SK-N-SH treated with all-trans-retinoic acid at 6 μM for 48 hours (cell line): ENCODE results near the gene GPRIN2.

Source experiments
- ARNTL ChIP-seq: fragments of 450-650 bp; formaldehyde crosslinking; IDR thresholded peaks from 2 replicates; pipeline ENCODE4 v1.5.0; 2020; ENCODE audit warnings: low read depth, mild to moderate bottlenecking, moderate library complexity, borderline replicate concordance
- ESRRG ChIP-seq: fragments of 250-450 bp; sonication (Bioruptor Pico); IDR thresholded peaks from 2 replicates; pipeline ENCODE4 v1.6.1; 2021; ENCODE audit warnings: mild to moderate bottlenecking
- GLIS3 ChIP-seq: fragments of 250-450 bp; sonication (Bioruptor Pico); IDR thresholded peaks from 2 replicates; pipeline ENCODE4 v1.5.0; 2020; ENCODE audit warnings: mild to moderate bottlenecking, moderate library complexity
- PATZ1 ChIP-seq: fragments of 250-450 bp; sonication (Bioruptor Pico); IDR thresholded peaks from 2 replicates; pipeline ENCODE4 v1.8.0; 2020; ENCODE audit warnings: mild to moderate bottlenecking, moderate library complexity, borderline replicate concordance
- PPARA ChIP-seq: fragments of 250-450 bp; sonication (Bioruptor Pico); IDR thresholded peaks from 2 replicates; pipeline ENCODE4 v1.5.0; 2020; ENCODE audit warnings: mild to moderate bottlenecking, borderline replicate concordance
- SNAI2 ChIP-seq: fragments of 250-450 bp; sonication (Bioruptor Pico); IDR thresholded peaks from 2 replicates; pipeline ENCODE4 v1.5.0; 2020; ENCODE audit warnings: mild to moderate bottlenecking, moderate library complexity
- TOX ChIP-seq: fragments of 250-450 bp; sonication (Bioruptor Pico); IDR thresholded peaks from 2 replicates; pipeline ENCODE4 v1.8.0; 2021; ENCODE audit warnings: mild to moderate bottlenecking, moderate library complexity, borderline replicate concordance
- TSHZ2 ChIP-seq: fragments of 250-450 bp; sonication (Bioruptor Pico); IDR thresholded peaks from 2 replicates; pipeline ENCODE4 v1.5.0; 2020; ENCODE audit warnings: mild to moderate bottlenecking, moderate library complexity
- ZFP3 ChIP-seq: fragments of 250-450 bp; sonication (Bioruptor Pico); IDR thresholded peaks from 2 replicates; pipeline ENCODE4 v1.5.0; 2020; ENCODE audit warnings: mild to moderate bottlenecking, moderate library complexity
- ZFP30 ChIP-seq: fragments of 450-650 bp; formaldehyde crosslinking; IDR thresholded peaks from 2 replicates; pipeline ENCODE4 v1.5.0; 2022; ENCODE audit warnings: mild to moderate bottlenecking, moderate library complexity
- ZNF8 ChIP-seq: fragments of 450-650 bp; formaldehyde crosslinking; IDR thresholded peaks from 2 replicates; pipeline ENCODE4 v1.5.0; 2020; ENCODE audit warnings: mild to moderate bottlenecking, moderate library complexity

GRCh38 chr10:46525824-46526681 lies 30.4 kb downstream of the GPRIN2 start:
- TF ChIP-seq PPARA (no peak), TSHZ2 (CRISPR knock-in tag) (no peak), ARNTL (CRISPR knock-in tag) (no peak), GLIS3 (CRISPR knock-in tag) (no peak), ZFP3 (CRISPR knock-in tag) (no peak), ZFP30 (CRISPR knock-in tag) (no peak), TOX (CRISPR knock-in tag) (no peak), PATZ1 (CRISPR knock-in tag) (no peak), ZNF8 (no peak), ESRRG (no peak), SNAI2 (CRISPR knock-in tag) (no peak)
